Mesothelial cell of epicardium (in vitro differentiated cells): ENCODE data around the gene VRK3. TPM values are rescaled to one million over a fixed set of nuclear protein-coding genes. Genes with fewer than 3 reads are reported as not detected.

ENCODE experiments used
- DNase-seq, 2 experiments: peaks; one replicate each; pipeline ENCODE4 v3.0.0; 2021; ENCODE audit warnings: low spot score in 2 of 2; ENCODE audit not compliant: unreplicated experiment in 2 of 2
- H3K27ac Mint-ChIP-seq: 2 replicates; pipeline ENCODE4 v1.8.0; 2021; ENCODE audit warnings: mixed read lengths
- H3K27me3 Mint-ChIP-seq: 2 replicates; pipeline ENCODE4 v1.8.0; 2021; ENCODE audit warnings: low read depth, mixed read lengths
- H3K36me3 Mint-ChIP-seq: 2 replicates; pipeline ENCODE4 v1.8.0; 2021; ENCODE audit warnings: mixed read lengths
- H3K4me1 Mint-ChIP-seq: 2 replicates; pipeline ENCODE4 v1.8.0; 2021; ENCODE audit warnings: mixed read lengths
- H3K4me3 Mint-ChIP-seq: 2 replicates; pipeline ENCODE4 v1.8.0; 2021; ENCODE audit warnings: mild to moderate bottlenecking, moderate library complexity, mixed read lengths
- H3K9me3 Mint-ChIP-seq: 2 replicates; pipeline ENCODE4 v1.8.0; 2021; ENCODE audit warnings: mixed read lengths
- total RNA-seq: library from RNA; stranded (reverse); gene quantifications from 3 replicates; pipeline ENCODE4 v1.2.1, GENCODE V29; 2021
- TF ChIP-seq, protein P1 (sequence below): fragments of 200-600 bp; sonication (generic); IDR thresholded peaks from one replicate; pipeline ENCODE4 v1.5.0; 2021; ENCODE audit warnings: antibody characterized with exemption; ENCODE audit not compliant: unreplicated experiment

Gene VRK3
- total RNA-seq, 1 donor from 2014 or later = 40.1 TPM

DNA sequence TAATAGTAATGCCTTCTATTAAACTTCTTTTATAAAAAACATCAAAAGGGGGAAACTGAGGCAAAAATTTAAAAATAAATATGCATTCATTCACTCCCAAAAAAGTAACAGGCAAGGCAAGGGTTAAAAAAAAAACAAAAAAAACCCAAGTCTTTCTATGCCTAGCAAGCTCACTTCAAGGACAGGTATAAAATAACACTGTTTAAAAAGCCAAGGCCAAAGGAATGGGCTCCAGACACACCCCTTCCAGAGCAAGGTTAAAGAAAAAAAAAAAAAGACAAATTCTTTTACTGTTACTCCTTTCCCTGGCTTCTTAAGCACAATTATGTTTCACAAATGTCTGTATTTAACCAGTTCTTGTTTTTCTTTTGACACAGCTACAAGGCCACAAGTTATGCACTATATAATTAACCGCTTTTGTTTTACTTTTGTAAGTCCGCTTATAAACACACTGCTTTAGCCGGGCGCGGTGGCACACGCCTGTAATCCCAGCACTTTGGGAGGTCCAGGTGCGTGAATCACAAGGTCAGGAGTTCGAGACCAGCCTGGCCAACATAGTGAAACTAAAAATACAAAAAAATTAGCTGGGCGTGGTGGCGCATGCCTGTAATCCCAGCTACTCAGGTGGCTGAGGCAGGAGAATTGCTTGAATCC is 67.8 kb downstream of the VRK3 start:
- no peak overlapping the region for H3K27ac Mint-ChIP-seq
- no peak overlapping the region for H3K4me3 Mint-ChIP-seq
- no peak for DNase-seq
- H3K9me3 Mint-ChIP-seq = no peaks in the 10 kb centered on the region
- TF ChIP-seq, protein P1, sequence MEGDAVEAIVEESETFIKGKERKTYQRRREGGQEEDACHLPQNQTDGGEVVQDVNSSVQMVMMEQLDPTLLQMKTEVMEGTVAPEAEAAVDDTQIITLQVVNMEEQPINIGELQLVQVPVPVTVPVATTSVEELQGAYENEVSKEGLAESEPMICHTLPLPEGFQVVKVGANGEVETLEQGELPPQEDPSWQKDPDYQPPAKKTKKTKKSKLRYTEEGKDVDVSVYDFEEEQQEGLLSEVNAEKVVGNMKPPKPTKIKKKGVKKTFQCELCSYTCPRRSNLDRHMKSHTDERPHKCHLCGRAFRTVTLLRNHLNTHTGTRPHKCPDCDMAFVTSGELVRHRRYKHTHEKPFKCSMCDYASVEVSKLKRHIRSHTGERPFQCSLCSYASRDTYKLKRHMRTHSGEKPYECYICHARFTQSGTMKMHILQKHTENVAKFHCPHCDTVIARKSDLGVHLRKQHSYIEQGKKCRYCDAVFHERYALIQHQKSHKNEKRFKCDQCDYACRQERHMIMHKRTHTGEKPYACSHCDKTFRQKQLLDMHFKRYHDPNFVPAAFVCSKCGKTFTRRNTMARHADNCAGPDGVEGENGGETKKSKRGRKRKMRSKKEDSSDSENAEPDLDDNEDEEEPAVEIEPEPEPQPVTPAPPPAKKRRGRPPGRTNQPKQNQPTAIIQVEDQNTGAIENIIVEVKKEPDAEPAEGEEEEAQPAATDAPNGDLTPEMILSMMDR = no peak
- peaks cover 47% of the 10 kb centered on the region for H3K4me1 Mint-ChIP-seq
- H3K27me3 Mint-ChIP-seq = no peaks in the 10 kb centered on the region
- no peaks in the 10 kb centered on the region for H3K36me3 Mint-ChIP-seq

DNA sequence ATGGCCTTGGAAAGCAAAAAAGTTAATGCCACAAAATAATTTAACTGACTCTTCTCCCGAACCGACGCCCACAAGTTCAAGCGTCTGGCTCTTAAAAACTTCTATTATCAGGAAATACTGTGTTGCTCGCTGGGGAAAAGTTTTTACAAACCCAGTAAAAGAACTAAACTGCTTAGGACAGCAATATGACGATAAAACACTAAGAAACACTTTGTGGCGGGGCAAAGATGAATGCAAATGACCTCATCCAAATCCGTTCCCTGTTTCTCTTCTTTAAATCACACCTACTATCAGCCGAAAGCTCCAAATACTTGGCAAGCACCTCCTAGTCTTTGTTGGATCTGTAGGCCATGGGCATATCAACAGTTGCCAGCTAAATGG is 69.1 kb downstream of the VRK3 start:
- Mint-ChIP-seq H3K9me3 (no peaks in the 10 kb centered on the region), H3K4me3 (peak overlapping the region; percentile 10), H3K4me1 (peaks cover 54% of the 10 kb centered on the region), H3K27me3 (no peaks in the 10 kb centered on the region), H3K27ac (peak overlapping the region; percentile 56), H3K36me3 (no peaks in the 10 kb centered on the region)
- DNase-seq = no peak
- TF ChIP-seq, protein P1 = no peak

DNA sequence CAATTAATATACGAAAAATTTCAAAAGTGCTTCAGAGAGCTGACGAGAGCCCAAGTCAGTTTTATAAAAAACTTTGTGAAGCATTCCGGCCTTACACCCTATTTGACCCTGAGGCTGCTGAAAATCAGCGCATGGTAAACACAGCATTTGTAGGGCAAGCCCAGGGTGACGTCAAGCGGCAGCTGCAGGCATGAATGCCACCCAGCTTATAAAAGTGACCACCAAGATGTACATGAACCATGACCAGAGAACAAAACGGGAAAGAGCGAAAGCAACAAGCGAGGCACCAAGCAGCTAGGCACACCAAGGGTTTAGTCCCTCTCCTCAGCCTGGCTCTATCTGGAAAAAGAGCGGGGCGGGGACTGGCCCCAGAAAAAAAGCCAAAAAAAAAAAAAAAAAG is 70.2 kb downstream of the VRK3 start:
- no peak for DNase-seq
- no peak overlapping the region for H3K4me3 Mint-ChIP-seq
- H3K9me3 Mint-ChIP-seq = no peaks in the 10 kb centered on the region
- H3K4me1 Mint-ChIP-seq = peaks cover 58% of the 10 kb centered on the region
- peak overlapping the region; percentile 84 for H3K27ac Mint-ChIP-seq
- peaks cover 1% of the 10 kb centered on the region for H3K27me3 Mint-ChIP-seq
- TF ChIP-seq, protein P1 = no peak
- no peaks in the 10 kb centered on the region for H3K36me3 Mint-ChIP-seq

DNA sequence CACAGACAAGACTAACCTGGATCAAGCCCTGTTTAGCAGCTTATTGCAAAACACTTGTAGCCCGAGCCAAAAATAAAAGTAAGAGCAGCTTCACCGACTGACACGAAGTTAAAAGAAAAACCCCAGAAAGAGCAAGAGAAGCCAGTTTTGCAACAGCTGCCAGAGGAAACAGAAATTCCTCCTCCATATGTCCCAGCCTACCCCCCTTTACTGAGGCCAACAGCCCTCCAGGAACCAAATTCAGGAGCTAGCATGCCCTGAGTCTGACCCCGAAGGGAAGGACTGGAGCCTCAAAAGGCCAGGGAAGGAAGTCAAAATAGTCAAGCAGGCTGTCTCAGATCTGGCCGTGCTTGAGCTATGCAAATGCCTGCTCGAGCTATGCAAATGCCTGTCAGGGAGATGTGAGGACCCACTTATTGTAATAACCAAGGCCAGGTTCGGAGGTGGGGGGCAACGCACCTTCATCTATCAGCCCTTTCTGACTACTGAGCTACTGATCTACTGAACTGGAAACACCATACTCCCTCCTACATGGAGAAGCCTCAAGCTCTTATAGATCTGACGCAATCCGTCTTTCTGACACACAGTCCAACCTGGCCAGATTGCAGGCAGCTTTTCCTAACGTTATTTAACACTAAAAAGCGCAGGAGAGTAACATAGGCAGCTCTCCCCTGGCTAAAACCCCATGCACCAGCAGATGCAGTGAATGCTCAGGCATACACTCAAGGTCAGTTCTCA is 70.9 kb downstream of the VRK3 start:
- H3K4me3 Mint-ChIP-seq = peak overlapping the region; percentile 40
- no peak for DNase-seq
- no peaks in the 10 kb centered on the region for H3K9me3 Mint-ChIP-seq
- H3K27me3 Mint-ChIP-seq = peaks cover 2% of the 10 kb centered on the region
- H3K27ac Mint-ChIP-seq = peak overlapping the region; percentile 86
- H3K4me1 Mint-ChIP-seq = peaks cover 60% of the 10 kb centered on the region
- TF ChIP-seq, protein P1 = no peak
- no peaks in the 10 kb centered on the region for H3K36me3 Mint-ChIP-seq

DNA sequence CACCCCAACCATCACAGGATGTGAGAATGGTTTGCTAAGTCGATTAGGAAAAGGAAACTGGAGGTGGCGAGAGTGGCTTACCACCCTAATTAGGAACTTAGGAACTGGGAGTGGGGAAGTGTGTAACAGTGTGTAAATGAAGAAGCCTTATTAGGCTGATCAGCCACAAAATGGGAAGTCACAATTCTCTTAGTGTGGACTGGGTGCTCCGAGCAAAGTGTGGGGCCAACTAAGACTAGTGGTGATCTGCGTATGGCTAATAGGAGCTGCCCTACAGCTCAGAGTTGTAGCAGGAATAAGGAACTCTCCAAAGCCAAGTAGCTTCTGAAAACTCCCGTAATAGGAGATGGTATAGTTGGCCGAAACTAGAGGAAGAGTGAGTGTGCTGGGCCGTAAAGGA is 71.8 kb downstream of the VRK3 start:
- Mint-ChIP-seq H3K27me3 (peaks cover 2% of the 10 kb centered on the region), H3K4me1 (peaks cover 60% of the 10 kb centered on the region), H3K36me3 (no peaks in the 10 kb centered on the region), H3K9me3 (no peaks in the 10 kb centered on the region), H3K27ac (peak overlapping the region; percentile 86), H3K4me3 (peak overlapping the region; percentile 40)
- TF ChIP-seq, protein P1 = no peak
- DNase-seq = no peak
